NCI-H2196 (cell line): ENCODE data around the gene CNIH1.
"Not testable (repeated sequence)": the region's sequence is repeated elsewhere in the genome, so short reads cannot be mapped to it uniquely, and the experiment has no call there.

ENCODE experiments used
- DNase-seq: peaks from one replicate; lab custom pipeline; 2025; ENCODE audit not compliant: unreplicated experiment; lab: John Stamatoyannopoulos, UW

The CNIH1 gene

GRCh38 chr14:54385556-54385955 is 55.6 kb downstream of the CNIH1 start:
- no peak for DNase-seq

DNA sequence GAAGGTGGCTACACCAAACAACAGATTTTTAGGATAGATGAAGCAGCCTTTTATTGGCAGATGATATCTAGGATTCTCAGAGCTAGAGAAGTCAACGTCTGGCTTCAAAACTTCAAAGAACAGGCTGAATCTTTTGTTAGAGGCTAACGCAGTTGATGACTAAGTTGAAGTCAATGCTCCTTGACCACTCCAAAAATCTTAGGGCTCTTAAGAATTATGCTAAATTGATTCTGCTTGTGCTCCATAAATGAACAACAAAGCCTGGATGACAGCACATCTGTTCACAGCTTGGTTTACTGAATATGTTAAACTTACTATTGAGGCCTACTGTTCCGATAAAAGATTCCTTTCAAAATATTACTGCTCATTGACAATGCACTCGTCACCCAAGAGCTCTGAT is 57.3 kb downstream of the CNIH1 start:
- no peak for DNase-seq

DNA sequence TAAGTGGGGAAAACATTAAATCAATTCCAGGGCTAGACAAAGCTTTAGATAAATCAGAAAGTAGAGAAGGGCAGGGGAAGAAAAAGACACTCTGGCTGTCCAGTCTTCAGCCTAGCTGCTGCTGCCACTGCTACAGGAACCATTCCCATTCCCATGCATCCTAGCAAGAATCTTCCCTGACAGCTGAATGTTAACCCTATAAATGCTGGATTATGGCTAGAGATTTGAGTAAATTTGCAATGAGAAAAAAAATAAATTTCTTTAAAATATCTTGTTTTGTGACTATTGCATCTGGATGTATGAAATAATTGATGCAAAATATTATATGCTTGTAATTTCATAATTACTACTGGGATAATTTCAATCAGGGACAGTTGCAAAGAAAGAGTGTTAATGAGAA is 59.4 kb downstream of the CNIH1 start:
- DNase-seq, result no peak

- DNase-seq, result not testable (repeated sequence)
These were observed 60.6 kb downstream of the CNIH1 start for GRCh38 chr14:54380558-54380957.

DNA sequence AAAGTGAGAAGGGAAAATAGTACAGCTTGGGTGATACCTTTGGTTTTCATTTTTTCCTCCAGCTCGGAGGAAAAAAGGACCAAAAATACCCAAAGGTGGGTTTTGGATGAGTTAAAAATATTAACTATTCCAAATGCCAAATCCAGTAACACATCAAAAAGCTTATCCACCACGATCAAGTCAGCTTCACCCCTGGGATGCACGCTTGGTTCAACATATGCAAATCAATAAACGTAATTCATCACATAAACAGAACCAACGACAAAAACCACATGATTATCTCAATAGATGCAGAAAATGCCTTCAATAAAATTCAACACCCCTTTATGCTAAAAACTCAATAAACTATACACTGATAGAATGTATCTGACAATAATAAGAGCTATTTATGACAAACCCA is 62.3 kb downstream of the CNIH1 start:
- not testable (repeated sequence) for DNase-seq

DNA sequence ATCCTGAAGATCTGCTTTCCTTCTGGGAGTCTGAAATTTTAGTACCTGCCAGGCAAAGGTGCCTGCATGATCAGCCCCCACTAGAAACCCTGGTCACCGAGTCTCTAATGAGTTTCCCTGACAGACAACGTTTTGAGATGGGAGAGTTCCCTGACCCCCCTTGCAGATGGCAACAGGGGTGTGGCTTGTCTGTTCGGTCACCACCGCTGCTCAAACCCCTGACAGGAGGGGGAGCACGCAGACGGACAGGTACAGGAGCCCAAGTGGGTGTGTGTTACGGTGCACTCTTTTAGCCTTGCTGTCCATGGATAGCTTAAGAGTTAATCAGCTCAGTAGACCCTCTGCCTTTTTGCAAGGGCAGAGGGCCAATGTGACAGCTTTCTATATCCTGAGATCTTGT is 63.7 kb downstream of the CNIH1 start:
- no peak for DNase-seq

- no peak for DNase-seq
These were observed 66.9 kb downstream of the CNIH1 start for GRCh38 chr14:54374117-54374884.
